Measurements from ENCODE around the gene RND2.

GRCh38 chr17:43062984-43063638 lies 38.1 kb downstream of the RND2 start:
- TF ChIP-seq CTCF (IDR thresholded peaks at IDR 0.05; ENCODE audit: low read depth, low read length) (no peak), EZH2phosphoT487 (IDR thresholded peaks at IDR 0.05; ENCODE audit: low read depth) (no peak)
